ENCODE data around the gene RPS6KA2.

The RPS6KA2 gene

DNA sequence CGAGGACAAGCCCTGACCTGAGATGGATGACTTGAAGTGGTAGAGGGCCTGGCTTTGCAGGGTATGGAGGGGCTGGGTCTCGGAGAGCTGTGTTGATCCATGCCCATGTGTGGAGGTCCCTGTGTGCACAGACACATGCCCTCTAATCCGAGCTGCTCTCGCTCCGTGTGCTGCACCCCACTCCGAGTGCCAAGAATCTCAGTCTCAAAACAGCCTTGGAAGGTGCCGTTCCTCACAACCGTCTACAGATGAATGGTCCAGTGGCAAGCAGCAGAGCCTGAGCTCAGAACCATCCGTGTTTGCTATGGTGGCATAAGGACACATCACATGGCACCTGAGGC, 133.0 kb downstream of the RPS6KA2 start:
- Mint-ChIP-seq H3K4me1 (ENCODE audit: low read depth) (peaks cover 6% of the 10 kb centered on the region), H3K36me3 (ENCODE audit: low read depth) (no peaks in the 10 kb centered on the region), H3K4me3 (no peak overlapping the region), H3K9me3 (no peaks in the 10 kb centered on the region), H3K27me3 (no peaks in the 10 kb centered on the region), H3K27ac (no peak overlapping the region)

DNA sequence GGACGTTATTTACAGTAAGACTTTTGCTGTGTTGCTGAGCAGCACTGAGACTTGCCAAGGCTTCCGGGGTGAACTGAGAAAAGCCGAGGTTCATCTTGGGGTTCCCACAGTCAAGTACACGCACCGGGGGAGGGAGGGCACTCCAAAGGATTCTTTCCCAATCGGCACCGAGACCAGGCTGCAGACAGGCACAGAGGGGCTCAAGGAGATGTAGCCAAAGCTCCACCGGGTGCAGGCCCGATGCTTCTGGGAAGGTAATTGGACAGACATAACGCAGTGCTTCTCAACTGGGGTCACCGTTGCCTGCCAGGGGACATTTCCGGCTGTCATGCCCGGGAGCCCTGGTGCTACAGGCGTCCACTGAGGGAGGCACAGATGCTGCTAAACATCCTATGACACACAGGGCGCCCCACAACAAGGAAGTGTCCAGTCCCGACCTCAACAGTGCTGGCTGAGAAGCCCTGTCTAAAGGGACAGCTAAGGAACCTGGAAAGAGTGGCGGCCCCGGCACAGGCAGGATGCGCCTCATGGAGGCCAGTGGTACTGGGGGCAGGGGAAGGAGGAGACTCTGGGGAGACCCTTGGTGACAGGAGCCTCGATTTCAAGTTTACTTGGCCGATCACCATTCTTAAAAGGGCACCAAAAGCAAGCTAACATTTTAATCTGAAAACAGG, 133.5 kb downstream of the RPS6KA2 start:
- no peaks in the 10 kb centered on the region for H3K36me3 Mint-ChIP-seq (ENCODE audit: low read depth)
- no peak overlapping the region for H3K4me3 Mint-ChIP-seq
- H3K27ac Mint-ChIP-seq = no peak overlapping the region
- peaks cover 9% of the 10 kb centered on the region for H3K4me1 Mint-ChIP-seq (ENCODE audit: low read depth)
- no peaks in the 10 kb centered on the region for H3K9me3 Mint-ChIP-seq
- H3K27me3 Mint-ChIP-seq = no peaks in the 10 kb centered on the region

GRCh38 chr6:166492092-166492741, 134.8 kb downstream of the RPS6KA2 start:
- H3K4me3 Mint-ChIP-seq = no peak overlapping the region
- H3K27ac Mint-ChIP-seq = no peak overlapping the region
- no peaks in the 10 kb centered on the region for H3K27me3 Mint-ChIP-seq

DNA sequence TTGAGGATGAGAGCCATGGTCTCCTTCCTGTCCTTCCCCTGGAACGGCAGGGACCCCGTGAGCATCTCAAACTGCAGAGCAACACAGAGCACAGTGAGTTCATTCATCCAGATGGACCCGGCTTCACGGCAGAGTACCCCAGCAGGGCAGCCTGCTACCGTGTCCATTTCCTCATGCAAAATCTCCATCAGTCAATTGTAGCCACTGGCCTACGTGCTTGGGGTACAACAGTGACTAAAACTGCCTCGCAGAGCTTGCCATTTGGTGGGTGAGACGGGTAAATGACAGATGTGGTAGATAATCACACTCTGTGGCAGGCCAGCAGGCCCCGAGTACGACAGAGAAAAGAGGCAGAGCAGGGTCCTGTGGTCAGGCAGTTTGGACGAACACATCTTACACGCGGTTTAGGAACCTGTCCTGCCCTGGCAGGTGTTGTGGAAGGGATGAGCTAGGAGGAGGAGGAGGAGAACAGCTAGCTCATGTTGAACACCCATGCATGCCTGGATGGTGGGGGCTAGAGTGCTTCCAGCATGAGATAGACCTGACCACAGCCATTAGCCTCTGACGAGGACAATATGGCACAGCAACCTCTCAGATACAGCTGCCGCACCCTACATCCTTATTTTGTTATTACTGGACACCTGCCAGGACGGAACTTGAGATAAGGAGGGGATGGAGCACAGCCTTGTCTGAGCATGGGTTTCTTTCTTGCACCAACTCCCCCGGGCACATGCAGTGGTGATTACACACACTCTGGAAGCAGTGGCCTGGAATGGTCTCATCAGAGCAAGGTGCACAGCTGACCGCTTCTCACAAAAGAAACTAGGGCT, 136.2 kb downstream of the RPS6KA2 start:
- H3K9me3 Mint-ChIP-seq = peaks cover 5% of the 10 kb centered on the region
- H3K27ac Mint-ChIP-seq = no peak overlapping the region
- H3K36me3 Mint-ChIP-seq (ENCODE audit: low read depth) = peaks cover 10% of the 10 kb centered on the region
- H3K27me3 Mint-ChIP-seq = no peaks in the 10 kb centered on the region
- H3K4me3 Mint-ChIP-seq = no peak overlapping the region
- H3K4me1 Mint-ChIP-seq (ENCODE audit: low read depth) = peaks cover 24% of the 10 kb centered on the region

More at GRCh38 chr6:166492092-166492741, 134.8 kb downstream of the RPS6KA2 start:
- H3K4me1 Mint-ChIP-seq (ENCODE audit: low read depth) = peaks cover 22% of the 10 kb centered on the region
- peaks cover 5% of the 10 kb centered on the region for H3K9me3 Mint-ChIP-seq
- H3K36me3 Mint-ChIP-seq (ENCODE audit: low read depth) = peaks cover 10% of the 10 kb centered on the region

- H3K4me1 Mint-ChIP-seq (ENCODE audit: low read depth) = peaks cover 18% of the 10 kb centered on the region
- peaks cover 5% of the 10 kb centered on the region for H3K9me3 Mint-ChIP-seq
- no peak overlapping the region for H3K27ac Mint-ChIP-seq
- no peaks in the 10 kb centered on the region for H3K27me3 Mint-ChIP-seq
- no peak overlapping the region for H3K4me3 Mint-ChIP-seq
- H3K36me3 Mint-ChIP-seq (ENCODE audit: low read depth) = peaks cover 10% of the 10 kb centered on the region
These were observed 137.5 kb downstream of the RPS6KA2 start for GRCh38 chr6:166489301-166490155.

GRCh38 chr6:166488701-166489100, 138.3 kb downstream of the RPS6KA2 start:
- peak overlapping the region; percentile 77 for H3K4me3 Mint-ChIP-seq
- no peaks in the 10 kb centered on the region for H3K27me3 Mint-ChIP-seq
- H3K36me3 Mint-ChIP-seq (ENCODE audit: low read depth) = peaks cover 10% of the 10 kb centered on the region
- H3K27ac Mint-ChIP-seq = peak overlapping the region; percentile 93
- peaks cover 18% of the 10 kb centered on the region for H3K4me1 Mint-ChIP-seq (ENCODE audit: low read depth)
- H3K9me3 Mint-ChIP-seq = peaks cover 5% of the 10 kb centered on the region

GRCh38 chr6:166488076-166488685, 138.9 kb downstream of the RPS6KA2 start:
- Mint-ChIP-seq H3K27me3 (no peaks in the 10 kb centered on the region), H3K4me3 (peak overlapping the region; percentile 77), H3K4me1 (ENCODE audit: low read depth) (peaks cover 18% of the 10 kb centered on the region), H3K36me3 (ENCODE audit: low read depth) (peaks cover 10% of the 10 kb centered on the region), H3K27ac (peak overlapping the region; percentile 93), H3K9me3 (peaks cover 5% of the 10 kb centered on the region)

GRCh38 chr6:166487148-166487547, 139.9 kb downstream of the RPS6KA2 start:
- H3K27ac Mint-ChIP-seq = no peak overlapping the region
- peaks cover 5% of the 10 kb centered on the region for H3K9me3 Mint-ChIP-seq
- H3K27me3 Mint-ChIP-seq = no peaks in the 10 kb centered on the region
- H3K36me3 Mint-ChIP-seq (ENCODE audit: low read depth) = peaks cover 10% of the 10 kb centered on the region
- no peak overlapping the region for H3K4me3 Mint-ChIP-seq
- peaks cover 18% of the 10 kb centered on the region for H3K4me1 Mint-ChIP-seq (ENCODE audit: low read depth)

DNA sequence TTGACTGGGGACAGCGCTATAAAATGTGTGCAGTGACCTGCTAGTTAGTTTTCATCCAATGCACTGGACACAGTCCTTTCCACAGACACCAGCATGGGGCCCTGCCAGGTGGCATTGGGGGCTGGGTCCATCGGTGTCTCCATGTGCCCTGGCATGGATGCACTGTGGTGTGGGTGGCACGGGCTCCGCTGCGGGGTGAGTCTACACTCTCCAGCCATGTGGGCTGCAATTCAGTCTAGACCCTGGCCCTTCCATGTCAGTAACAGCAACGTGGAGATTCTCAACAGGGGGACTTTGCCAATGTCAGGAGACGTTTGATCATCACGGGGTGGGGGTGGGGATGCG, 140.5 kb downstream of the RPS6KA2 start:
- H3K27ac Mint-ChIP-seq = no peak overlapping the region
- no peak overlapping the region for H3K4me3 Mint-ChIP-seq
- no peaks in the 10 kb centered on the region for H3K27me3 Mint-ChIP-seq

DNA sequence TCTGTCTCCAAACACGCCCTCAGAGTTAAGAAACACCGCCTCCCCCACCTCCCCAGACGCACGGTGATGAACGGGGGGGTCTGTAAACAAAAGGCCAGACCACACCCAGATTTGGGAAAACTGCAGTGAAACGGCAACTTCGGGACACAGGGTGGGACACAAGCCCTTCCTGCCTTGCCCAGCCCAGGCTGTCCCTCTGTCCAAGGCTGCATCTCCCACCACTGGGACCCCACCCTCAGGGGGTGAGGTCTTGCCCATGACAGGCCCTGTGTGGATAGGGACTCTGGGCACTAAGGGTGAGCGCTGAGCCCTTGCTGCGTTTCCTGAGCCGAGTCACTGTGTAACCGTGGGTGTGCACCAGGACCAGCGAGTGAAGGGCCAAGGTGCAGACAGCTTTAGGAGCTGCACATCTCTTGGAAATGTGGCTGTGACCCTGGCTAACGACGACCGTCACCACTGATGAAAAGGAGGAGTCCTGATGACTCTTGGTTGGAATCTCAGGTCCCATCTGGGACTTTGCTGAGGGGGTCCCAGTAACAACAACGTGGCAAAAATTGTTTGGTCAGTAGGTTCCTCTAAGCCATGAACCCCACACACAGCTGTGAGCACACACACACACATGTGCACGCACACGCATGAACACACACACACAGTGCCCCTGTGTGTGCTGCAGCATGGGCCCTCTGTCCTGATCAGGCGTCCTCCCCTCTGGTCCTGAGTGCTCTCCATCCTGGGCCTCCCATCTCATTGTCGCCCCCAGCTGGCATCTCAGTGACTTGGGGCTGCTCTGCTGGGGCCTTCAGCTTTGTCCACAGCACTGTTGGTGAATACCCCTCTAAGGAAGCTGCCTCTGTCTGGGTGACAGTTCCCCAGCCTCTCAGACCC, 141.2 kb downstream of the RPS6KA2 start:
- Mint-ChIP-seq H3K4me3 (no peak overlapping the region), H3K27ac (no peak overlapping the region), H3K36me3 (ENCODE audit: low read depth) (peaks cover 10% of the 10 kb centered on the region), H3K4me1 (ENCODE audit: low read depth) (peaks cover 18% of the 10 kb centered on the region), H3K9me3 (peaks cover 5% of the 10 kb centered on the region), H3K27me3 (no peaks in the 10 kb centered on the region)

More for the DNA sequence above, 140.5 kb downstream of the RPS6KA2 start:
- H3K36me3 Mint-ChIP-seq (ENCODE audit: low read depth) = peaks cover 10% of the 10 kb centered on the region
- peaks cover 18% of the 10 kb centered on the region for H3K4me1 Mint-ChIP-seq (ENCODE audit: low read depth)
- peaks cover 5% of the 10 kb centered on the region for H3K9me3 Mint-ChIP-seq

- Mint-ChIP-seq H3K4me1 (ENCODE audit: low read depth) (peaks cover 18% of the 10 kb centered on the region), H3K9me3 (peaks cover 5% of the 10 kb centered on the region), H3K36me3 (ENCODE audit: low read depth) (peaks cover 10% of the 10 kb centered on the region), H3K27me3 (no peaks in the 10 kb centered on the region), H3K4me3 (no peak overlapping the region), H3K27ac (no peak overlapping the region)
These were observed 142.2 kb downstream of the RPS6KA2 start for GRCh38 chr6:166484863-166485262.

GRCh38 chr6:166483573-166484250, 143.3 kb downstream of the RPS6KA2 start:
- peaks cover 10% of the 10 kb centered on the region for H3K36me3 Mint-ChIP-seq (ENCODE audit: low read depth)
- H3K4me1 Mint-ChIP-seq (ENCODE audit: low read depth) = peaks cover 16% of the 10 kb centered on the region
- no peak overlapping the region for H3K4me3 Mint-ChIP-seq
- no peaks in the 10 kb centered on the region for H3K27me3 Mint-ChIP-seq
- H3K9me3 Mint-ChIP-seq = peaks cover 5% of the 10 kb centered on the region
- H3K27ac Mint-ChIP-seq = no peak overlapping the region

DNA sequence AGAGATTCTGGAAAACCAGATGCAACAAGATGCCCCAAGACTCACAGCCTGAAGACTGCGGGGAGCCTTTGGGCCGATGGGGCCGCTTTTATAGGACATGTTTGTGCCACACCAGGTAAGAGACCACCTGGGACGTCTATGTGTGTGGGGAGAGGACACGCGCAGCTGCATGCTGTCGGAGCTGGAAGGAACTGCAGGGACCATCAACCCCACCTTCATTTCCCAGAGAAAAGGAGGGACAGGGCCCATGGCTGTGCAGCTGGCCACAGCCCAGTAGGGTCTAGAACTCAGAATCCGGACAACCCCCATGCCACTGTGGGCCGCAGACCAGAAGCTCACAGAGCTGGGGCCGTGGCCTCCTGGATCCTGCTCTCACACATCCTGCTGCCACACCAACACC, 144.0 kb downstream of the RPS6KA2 start:
- Mint-ChIP-seq H3K4me3 (no peak overlapping the region), H3K9me3 (peaks cover 2% of the 10 kb centered on the region), H3K27me3 (no peaks in the 10 kb centered on the region), H3K4me1 (ENCODE audit: low read depth) (peaks cover 10% of the 10 kb centered on the region), H3K36me3 (ENCODE audit: low read depth) (peaks cover 7% of the 10 kb centered on the region), H3K27ac (no peak overlapping the region)
